Lower leg skin (tissue), 3 donors: ENCODE measurements around the gene CSNK2A2.

ENCODE experiments used
- POLR2A ChIP-seq, 2 donors: fragments of 450-650 bp; IDR thresholded peaks; one replicate each; pipeline ENCODE4 v1.6.1; 2016 to 2017; ENCODE audit warnings: antibody characterized with exemption in 2 of 2, mild to moderate bottlenecking in 1 of 2, moderate library complexity in 1 of 2
- TF ChIP-seq, protein P1 (sequence below), 3 donors: fragments of 450-650 bp; IDR thresholded peaks; one replicate each; pipeline ENCODE4 v1.5.1; 2016; ENCODE audit warnings: antibody characterized with exemption in 3 of 3, mild to moderate bottlenecking in 3 of 3, moderate library complexity in 2 of 3

DNA sequence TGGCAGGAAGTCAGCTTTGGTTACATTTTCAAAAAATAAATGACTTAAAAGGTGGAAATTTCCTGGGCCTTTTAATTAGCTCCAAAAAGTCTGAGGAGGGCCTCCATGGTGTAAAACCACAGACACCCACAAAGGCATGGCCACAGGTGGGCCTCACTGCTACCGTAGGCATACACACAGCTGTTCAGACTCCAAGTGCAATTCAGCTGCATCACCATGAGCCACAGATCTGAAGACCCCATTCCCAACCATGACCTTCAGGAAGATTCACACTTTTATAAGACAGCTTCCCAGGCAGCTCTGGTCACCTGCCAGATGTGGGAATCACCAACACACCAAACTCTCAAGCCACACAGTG lies 20.6 kb downstream of the CSNK2A2 start:
- no peak for TF ChIP-seq POLR2A (IDR thresholded peaks at IDR 0.05)
- TF ChIP-seq, protein P1, sequence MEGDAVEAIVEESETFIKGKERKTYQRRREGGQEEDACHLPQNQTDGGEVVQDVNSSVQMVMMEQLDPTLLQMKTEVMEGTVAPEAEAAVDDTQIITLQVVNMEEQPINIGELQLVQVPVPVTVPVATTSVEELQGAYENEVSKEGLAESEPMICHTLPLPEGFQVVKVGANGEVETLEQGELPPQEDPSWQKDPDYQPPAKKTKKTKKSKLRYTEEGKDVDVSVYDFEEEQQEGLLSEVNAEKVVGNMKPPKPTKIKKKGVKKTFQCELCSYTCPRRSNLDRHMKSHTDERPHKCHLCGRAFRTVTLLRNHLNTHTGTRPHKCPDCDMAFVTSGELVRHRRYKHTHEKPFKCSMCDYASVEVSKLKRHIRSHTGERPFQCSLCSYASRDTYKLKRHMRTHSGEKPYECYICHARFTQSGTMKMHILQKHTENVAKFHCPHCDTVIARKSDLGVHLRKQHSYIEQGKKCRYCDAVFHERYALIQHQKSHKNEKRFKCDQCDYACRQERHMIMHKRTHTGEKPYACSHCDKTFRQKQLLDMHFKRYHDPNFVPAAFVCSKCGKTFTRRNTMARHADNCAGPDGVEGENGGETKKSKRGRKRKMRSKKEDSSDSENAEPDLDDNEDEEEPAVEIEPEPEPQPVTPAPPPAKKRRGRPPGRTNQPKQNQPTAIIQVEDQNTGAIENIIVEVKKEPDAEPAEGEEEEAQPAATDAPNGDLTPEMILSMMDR (IDR thresholded peaks at IDR 0.05), result no peak
